Fibroblast of lung (primary cell): ENCODE measurements around the gene RAP1GAP.

ENCODE experiments used
- EZH2 ChIP-seq: IDR thresholded peaks from 2 replicates; pipeline ENCODE4 v1.5.1; 2012; ENCODE audit warnings: low read length, control low read depth, mild to moderate bottlenecking; ENCODE audit errors: missing control alignments
- TF ChIP-seq, protein P1 (sequence below), 2 donors: IDR thresholded peaks in 1 of 2; conservative IDR thresholded peaks in 1 of 2; 1 replicate in 1 of 2; 2 replicates in 1 of 2; pipeline ENCODE4 v1.5.1; 2011 to 2012; ENCODE audit warnings: low read length in 2 of 2, control low read depth in 1 of 2, inconsistent platforms in 1 of 2, low read depth in 1 of 2, mild to moderate bottlenecking in 1 of 2

DNA sequence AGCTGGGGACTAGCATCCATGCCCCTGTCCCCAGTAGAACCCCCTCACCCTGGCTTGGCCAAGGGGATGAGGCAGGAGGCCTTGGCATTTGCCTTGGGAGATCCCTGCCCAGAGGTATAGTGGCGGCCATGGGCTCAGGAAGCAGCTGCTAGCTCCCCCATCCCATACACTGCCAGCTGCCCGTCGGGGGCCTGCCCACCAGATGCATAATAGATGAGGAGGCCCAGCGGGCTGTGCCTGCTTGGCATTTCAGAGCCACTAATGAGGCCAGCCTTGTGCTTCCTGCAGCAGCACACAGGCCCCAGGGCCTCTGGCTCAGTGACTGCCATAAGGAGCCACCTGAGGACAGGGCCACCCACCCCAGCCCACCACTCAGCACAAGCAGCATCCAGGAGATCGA lies 23.6 kb downstream of the RAP1GAP start:
- TF ChIP-seq, protein P1, sequence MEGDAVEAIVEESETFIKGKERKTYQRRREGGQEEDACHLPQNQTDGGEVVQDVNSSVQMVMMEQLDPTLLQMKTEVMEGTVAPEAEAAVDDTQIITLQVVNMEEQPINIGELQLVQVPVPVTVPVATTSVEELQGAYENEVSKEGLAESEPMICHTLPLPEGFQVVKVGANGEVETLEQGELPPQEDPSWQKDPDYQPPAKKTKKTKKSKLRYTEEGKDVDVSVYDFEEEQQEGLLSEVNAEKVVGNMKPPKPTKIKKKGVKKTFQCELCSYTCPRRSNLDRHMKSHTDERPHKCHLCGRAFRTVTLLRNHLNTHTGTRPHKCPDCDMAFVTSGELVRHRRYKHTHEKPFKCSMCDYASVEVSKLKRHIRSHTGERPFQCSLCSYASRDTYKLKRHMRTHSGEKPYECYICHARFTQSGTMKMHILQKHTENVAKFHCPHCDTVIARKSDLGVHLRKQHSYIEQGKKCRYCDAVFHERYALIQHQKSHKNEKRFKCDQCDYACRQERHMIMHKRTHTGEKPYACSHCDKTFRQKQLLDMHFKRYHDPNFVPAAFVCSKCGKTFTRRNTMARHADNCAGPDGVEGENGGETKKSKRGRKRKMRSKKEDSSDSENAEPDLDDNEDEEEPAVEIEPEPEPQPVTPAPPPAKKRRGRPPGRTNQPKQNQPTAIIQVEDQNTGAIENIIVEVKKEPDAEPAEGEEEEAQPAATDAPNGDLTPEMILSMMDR (conservative IDR thresholded peaks at IDR 0.05 in 1 of 2, IDR thresholded peaks at IDR 0.05 in 1 of 2; ENCODE audit: low read depth in 1 of 2, low read length in 2 of 2): no peak
- TF ChIP-seq EZH2: no peak
